G401.6 (cell line): ENCODE data around the gene RAB6D.
"Not testable (repeated sequence)": the region's sequence is repeated elsewhere in the genome, so short reads cannot be mapped to it uniquely, and the experiment has no call there.

ENCODE experiments used
- FAIRE-seq: peaks from 2 replicates; lab custom pipeline; 2012; peaks lifted over from hg19 to GRCh38; lab: Jason Lieb, UNC

The RAB6D gene

DNA sequence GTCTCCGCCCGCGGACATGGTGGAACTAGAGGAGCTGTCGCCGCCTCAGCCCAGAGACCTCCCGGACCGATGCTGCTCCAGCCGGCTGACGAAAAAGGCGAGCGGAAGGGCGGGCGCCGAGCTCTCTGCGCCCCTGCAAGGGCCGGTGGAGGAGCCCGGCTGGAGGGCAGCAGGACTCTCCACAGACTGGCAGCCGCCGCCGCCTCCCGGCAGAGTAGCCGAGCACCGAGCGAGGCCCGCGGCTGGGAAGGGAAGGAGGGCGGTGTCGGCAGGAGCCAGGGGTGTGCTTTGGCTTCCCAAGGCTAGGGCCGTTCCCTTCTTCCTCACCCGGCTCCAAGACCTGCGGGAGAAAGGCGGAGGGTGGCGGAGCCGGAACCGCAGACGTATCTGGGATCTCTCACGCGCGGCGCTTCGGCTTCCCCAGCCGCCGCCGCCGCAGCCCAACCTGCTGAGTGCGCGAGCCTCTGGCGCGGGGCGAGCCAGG, at the start of gene RAB6D:
RAB6D (minus strand) TSS at position 466 of the 484 bp plus-strand sequence; CDS start at position 18, 448 bp downstream.
- FAIRE-seq: not testable (repeated sequence)

- FAIRE-seq: peak; percentile 92
Observed at GRCh38 chr2:131413148-131413747, 49.3 kb upstream of the RAB6D start.

GRCh38 chr2:131410173-131410572, 46.2 kb upstream of the RAB6D start:
- FAIRE-seq: no peak

DNA sequence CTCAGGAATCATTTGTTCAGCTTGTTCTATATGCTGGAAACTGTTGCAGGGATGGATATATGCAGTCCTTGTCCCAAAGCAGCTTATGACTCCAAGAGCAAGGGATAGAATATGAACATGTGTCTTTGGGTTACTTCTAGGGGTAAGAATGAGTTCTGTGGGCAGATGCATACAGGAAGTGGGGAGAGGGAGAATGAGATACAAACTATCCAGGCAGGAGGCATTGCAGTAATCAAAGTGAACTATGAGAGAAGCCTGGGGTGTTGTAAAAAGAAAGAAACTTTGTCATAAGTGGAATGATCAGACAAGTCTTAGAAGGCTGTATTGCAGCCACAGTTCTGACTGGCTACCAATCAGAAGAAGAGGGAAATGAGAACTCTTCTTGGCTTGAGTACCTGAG, 44.8 kb upstream of the RAB6D start:
- no peak for FAIRE-seq

DNA sequence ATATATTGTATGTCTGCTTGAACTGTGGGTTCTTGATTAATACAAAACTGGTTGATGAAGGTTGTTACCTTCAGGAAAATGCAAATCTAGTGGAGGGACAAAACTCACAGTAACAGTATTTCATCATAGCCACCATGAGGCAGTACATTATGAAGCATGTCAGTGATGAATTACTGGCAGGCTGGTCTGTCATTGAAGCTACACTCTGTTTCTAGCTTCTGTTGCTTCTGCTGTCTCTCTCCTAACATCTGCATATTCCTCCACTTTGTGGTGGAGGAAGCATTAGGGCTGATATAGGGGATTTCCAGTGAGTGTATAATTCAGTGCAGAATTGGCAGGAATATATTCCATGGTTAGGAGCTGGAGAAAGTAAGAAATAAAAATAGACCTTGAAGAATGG, 44.2 kb upstream of the RAB6D start:
- FAIRE-seq: no peak

DNA sequence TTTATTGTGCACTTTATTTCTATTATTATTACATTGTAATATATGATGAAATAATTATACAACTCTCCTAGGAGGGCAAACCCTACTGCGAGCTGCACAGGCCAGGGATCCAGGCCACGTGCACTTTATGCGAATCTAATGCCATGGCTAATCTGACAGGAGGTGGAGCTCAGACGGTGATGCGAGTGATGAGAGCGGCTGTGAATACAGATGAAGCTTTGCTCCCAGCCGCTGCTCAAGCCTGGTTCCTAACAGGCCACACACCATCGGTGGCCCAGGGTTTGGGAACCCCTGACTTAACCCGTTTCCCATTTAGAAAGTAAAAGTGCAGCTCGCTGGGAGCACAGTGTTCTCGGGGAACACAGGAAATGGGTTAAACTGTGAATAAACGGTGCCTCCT, 40.8 kb upstream of the RAB6D start:
- FAIRE-seq: no peak

- no peak for FAIRE-seq
Observed at GRCh38 chr2:131402320-131403039, 38.5 kb upstream of the RAB6D start.

DNA sequence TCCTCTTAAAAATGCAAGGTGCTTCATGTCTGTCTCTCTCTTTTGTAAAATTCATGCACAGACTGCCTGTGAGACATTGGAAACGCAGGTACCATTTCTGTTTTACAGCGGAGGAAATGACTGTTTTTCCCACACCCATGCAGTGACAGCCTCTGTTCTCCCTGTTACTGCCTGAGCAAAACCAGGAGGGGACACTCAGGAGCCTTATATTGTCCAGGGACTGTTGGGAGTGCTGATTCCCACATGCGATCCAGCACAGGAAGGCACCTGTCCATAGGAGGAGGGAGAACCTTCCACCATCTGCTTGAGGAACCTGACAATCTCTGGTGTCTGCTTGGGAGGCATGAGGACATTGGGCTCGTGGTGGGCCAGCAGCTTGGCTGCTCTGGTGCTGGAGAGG, 36.9 kb upstream of the RAB6D start:
- FAIRE-seq: no peak

DNA sequence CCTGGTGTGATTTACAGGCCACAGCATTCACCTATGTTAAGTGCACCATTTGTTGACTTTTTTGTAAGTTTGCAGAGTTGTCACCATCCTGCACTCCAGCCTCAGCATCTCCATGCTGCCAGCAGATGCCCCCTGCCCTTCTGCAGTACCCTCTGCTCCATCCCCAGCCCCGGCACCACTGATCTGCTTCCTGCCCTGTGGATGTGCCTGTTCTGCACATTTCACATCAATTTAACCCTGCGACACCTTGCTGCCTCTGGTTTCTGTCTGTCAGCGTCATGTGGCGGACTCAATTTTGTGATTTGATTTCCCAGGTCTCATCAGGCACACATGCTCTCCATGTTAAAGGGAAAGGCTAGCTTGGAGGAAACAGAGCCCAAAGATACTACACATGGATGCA, 36.5 kb upstream of the RAB6D start:
- not testable (repeated sequence) for FAIRE-seq

DNA sequence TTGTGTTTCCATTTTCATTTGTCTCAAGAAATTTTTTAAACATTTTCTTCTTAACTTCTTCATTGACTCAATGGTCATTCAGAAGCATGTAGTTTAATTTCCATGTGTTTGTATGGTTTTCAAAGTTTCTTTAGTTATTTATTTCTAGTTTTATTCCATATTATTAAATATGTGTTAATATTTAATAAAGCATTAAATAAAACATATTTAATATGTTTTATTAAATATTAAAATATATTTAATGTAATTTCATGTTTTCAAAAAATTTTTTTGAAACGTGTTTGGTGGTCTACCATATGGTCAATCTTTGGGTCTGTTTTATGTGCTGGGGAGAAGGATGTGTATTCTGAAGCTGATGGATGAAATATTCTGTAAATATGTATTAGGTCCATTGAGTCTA, 32.2 kb upstream of the RAB6D start:
- peak; percentile 83 for FAIRE-seq

DNA sequence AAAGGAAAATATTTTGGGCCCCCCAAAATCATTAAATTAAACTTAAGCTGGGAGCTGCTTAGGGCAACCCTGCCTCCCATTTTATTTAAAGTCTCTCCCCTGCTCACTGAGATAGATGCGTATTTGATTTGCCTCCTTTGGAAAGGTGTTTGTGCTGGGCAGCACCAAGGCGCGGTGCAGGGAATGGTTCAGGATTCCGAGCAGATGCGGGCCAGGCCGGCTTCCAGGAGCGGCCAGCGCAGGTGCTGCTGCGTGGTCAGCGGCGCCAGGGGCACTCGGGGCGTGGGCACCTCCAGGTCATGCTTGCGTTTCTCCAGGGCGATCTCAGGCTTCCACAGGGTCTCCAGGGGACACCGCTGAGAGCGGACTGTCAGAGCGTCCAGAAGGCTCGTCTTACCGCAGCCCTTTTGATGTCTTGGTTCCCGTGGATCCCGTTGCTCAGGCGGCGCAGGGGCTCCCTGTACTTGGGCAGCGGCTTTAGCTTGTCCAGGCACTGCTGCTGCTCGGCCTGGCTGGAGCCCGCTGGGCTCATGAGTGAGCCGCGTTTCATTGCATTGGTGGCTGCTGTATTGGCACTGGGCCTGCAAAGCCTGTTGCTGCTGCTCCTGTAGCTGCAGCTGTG, 31.2 kb upstream of the RAB6D start:
- not testable (repeated sequence) for FAIRE-seq

DNA sequence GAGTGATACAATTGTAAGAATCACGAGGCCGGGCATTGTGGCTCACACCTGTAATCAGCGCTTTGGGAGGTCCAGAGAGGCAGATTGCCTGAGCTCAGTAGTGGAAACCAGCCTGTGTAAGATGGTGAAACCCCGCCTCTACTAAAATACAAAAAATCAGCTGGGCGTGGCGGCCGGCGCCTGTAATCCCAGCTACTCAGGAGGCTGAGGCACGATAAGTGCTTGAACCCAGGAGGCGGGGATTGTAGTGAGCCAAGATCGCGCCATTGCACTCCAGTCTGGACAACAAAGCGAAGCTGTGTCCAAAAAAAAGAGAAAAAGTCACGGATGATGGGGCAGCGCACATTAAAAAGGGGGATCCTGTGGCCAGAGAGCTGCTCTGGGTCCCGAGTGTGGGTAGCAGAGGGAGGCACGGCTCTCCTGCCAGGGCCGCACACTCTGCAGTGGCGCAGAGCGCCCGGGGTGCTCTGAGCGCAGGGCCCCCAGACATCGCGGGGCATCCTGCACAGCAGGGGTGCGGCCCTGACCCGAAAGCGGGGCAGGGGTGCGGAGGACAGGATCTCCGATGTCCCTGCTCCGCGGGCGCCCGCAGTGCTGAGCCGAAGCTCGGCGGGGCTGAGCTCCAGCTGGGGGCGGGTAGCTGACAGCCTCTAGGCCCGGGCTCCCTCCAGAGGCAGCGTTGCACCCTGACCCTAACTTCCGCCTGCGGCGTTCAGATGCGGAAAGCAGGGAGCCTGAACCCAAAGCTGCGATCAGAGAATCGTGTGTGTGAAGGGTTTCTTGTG, 30.4 kb upstream of the RAB6D start:
- FAIRE-seq: no peak

DNA sequence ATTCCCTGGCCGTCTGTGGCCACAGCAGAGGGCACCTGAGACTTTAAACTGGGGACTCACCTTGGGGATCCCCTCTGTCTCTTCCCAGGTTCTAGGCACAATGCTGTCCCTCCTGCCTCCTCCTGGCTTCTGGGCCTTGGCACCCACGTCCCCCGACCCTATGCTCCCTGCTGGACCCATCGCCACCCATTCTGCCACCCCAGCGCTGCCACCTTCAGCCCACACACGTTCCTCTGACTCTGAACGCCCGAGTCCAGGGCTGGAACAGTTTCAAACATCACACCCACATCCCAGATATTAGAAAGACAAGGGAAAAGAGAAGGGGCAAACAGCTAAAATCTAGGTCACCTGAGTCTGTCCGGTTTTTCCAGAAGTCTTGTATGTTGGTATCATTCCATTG, 28.0 kb upstream of the RAB6D start:
- not testable (repeated sequence) for FAIRE-seq

- not testable (repeated sequence) for FAIRE-seq
Observed at GRCh38 chr2:131391471-131391870, 27.5 kb upstream of the RAB6D start.

GRCh38 chr2:131390495-131391130, 26.6 kb upstream of the RAB6D start:
- not testable (repeated sequence) for FAIRE-seq

DNA sequence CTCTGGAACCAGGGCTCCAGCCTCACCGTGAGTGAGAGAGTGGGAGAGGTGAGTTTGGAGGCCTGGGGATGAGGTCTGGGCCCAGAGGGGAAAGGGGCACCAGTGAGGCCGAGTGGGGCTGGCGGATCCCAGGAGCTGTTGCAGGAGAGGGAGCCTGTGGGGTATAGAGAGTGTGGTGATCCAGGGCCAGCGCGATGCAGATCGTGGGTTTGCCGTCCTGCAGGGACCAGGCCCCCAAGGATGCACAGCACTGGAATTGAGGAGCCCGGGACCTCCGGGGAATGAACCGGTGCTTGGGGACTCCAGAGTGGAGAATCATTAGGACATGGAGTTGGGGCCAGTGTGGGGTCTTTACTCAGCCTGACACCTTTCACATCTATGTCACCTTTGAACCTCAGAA, 25.7 kb upstream of the RAB6D start:
- no peak for FAIRE-seq

DNA sequence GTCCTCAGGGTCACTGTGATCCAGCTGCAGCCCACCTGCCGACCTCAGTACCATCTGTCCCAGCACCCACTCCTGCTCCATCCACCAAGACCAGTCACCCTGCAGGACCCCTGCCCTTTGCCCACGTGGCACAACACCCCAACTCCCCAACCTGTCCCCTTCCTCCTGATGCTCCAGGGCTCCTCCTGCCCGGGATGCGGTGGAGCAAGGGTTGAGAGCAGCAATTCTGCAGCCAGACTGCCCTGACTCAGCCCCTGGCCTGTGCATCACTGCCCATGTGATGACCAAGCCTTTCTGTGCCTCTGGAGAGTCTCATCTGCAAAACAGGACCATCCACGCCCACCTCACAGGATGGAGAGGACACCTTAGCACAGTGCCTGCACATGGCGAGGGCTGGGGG, 24.9 kb upstream of the RAB6D start:
- not testable (repeated sequence) for FAIRE-seq

DNA sequence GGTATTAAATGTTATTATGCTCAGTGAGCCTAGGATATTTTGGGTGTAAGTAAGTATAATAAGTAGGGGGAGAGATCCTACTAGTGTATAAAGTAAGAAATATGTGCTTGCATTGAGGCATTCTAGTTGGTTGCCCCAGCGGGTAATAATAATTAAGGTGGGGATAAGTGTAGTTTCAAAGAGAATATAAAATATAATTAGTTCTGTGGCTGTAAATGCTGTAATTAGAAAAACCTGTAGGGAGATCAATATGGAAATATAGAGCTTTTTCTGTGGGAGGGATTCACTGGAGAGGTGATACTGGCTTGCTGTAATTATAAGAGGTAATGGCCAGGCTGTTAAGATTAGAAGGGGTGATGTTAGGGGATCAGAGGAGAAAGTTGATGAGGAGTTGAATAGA, 9.1 kb upstream of the RAB6D start:
- not testable (repeated sequence) for FAIRE-seq

DNA sequence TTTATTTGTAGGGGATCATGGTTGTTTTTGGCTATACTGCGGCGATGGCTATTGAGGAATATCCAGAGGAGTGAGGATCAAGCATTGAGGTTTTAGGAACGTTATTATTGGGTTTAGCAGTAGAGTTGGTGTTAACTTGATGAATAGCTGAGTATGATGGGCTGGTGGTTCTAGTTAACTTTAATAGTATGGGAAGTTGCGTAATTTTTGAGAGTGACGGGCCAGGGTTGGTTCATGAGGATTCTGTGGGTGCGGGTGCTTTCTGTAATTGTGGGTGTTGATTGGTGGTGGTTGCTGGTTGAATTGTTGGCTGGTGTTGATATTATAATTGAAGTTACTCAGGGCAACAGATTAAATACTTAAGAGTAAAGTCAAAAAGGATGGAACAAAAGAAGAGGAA, 6.0 kb upstream of the RAB6D start:
- FAIRE-seq: no peak

DNA sequence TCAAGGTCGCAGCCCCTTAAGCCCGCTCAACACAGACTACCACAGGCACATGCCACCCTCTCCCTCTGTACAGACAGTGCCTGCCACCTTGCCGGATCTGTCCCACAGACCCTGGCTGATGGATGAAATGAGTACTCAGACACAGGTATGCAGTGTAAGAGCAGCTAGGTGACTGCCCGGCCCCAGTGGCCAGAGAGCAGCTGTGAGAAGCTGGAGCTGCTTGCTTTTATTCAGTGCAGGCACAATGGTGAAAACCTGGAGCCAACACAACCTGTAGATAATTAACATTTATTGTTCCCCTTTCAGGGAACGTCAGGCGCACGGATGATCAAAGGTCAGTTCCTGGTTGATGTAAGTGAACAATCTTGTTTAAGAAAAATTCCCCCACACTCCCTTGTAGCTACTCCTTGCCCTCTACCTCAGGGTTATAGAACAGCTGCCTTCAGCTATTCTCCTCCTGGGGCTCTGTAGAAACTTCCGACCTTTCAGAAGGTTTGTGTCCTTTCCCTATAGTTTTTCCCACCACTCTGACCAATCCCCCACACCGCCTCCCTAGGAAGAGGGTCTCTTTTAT, 4.6 kb upstream of the RAB6D start:
- FAIRE-seq: not testable (repeated sequence)

DNA sequence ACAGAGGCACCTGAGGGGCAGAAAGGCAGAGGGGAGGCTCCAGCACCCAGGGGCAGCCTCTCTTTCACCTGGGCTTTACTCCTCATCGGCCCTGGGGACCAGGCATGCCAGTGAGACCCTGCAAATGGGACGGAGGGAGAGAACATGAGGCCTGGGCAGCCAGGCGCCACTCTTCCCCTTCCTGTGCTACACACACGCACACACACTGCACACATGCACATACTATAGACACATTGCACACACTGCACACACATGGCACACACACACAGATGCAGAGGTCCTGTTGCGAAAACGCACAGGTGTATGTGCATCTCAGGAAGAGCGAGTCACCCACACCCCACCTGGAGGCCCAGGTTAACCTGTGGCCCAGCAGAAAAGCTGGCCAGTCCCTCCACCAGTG, 3.4 kb upstream of the RAB6D start:
- FAIRE-seq: no peak

DNA sequence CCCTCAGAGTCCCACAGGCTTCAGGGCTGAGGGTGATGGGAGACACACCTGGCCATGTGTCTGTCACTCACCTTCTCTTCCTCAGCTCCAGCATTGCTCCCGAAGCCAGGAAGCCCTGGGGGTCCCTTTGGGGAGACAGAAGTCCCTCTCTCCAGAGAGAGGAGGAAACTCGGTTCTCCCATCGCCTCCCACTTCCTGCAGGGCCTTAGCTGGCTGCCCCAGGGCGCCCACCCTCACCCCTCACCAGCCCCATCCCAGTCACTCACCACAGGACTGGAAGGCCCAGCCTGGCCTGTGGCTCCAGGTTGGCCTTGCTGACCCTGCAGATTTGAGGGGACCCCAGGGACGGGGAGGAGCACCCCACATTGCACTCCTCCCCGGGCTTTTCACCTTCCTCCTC, 2.7 kb upstream of the RAB6D start:
- FAIRE-seq: no peak
